Measurements from ENCODE around the gene PARVB.

DNA sequence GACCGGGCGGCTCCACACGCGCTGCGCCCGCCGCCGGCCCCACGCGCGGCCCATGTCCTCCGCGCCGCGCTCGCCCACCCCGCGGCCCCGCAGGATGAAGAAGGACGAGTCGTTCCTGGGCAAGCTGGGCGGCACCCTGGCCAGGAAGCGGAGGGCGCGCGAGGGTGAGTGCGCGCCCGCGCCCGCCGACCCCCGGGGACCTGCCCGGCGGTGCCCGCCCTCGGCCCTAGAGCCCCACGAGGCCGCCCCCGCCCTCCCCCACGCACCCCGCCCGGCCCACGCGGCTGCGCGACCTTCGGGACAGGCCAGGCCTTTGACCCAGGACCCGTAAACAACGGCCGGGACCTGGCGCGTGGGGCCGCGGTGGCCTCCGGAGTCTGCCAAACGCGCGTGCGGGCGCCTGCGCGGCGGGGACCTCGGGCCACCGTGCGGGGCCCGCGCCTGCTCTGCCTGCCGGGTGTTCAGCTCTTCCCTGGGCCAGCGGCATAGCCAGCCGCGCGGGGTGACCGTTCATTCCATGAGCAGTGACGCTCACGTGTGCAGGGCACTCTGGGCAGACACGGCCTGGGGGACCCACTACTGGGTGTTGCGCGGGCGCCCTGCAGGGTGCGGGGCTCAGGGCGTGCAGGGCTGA lies at the start of gene PARVB:
- TF ChIP-seq, protein P1, sequence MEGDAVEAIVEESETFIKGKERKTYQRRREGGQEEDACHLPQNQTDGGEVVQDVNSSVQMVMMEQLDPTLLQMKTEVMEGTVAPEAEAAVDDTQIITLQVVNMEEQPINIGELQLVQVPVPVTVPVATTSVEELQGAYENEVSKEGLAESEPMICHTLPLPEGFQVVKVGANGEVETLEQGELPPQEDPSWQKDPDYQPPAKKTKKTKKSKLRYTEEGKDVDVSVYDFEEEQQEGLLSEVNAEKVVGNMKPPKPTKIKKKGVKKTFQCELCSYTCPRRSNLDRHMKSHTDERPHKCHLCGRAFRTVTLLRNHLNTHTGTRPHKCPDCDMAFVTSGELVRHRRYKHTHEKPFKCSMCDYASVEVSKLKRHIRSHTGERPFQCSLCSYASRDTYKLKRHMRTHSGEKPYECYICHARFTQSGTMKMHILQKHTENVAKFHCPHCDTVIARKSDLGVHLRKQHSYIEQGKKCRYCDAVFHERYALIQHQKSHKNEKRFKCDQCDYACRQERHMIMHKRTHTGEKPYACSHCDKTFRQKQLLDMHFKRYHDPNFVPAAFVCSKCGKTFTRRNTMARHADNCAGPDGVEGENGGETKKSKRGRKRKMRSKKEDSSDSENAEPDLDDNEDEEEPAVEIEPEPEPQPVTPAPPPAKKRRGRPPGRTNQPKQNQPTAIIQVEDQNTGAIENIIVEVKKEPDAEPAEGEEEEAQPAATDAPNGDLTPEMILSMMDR (IDR thresholded peaks at IDR 0.05) = no peak
- no peak for TF ChIP-seq POLR2A (IDR thresholded peaks at IDR 0.05)

All from body of pancreas (tissue), 4 donors.